Astrocyte of the spinal cord (primary cell): ENCODE results near the gene STAG1.
"Not testable (repeated sequence)": the region's sequence is repeated elsewhere in the genome, so short reads cannot be mapped to it uniquely, and the experiment has no call there.

Experiments used
- DNase-seq: peaks from one replicate; pipeline ENCODE4 v3.0.0; 2011; ENCODE audit warnings: low read depth, low spot score
- H3K4me3 ChIP-seq: 2 replicates; pipeline ENCODE4 v1.5.1; 2011; ENCODE audit warnings: low read depth, mild to moderate bottlenecking, low read length, moderate library complexity
- CTCF ChIP-seq: IDR thresholded peaks from 2 replicates; pipeline ENCODE4 v1.5.1; 2012; ENCODE audit warnings: low read depth, mild to moderate bottlenecking, low read length, inconsistent platforms
- in situ Hi-C: cut with HindIII; loops from 2 replicates; pipeline ENCODE4 v1.10.0; 2017; ENCODE audit warnings: low sequenced_read_pairs

Gene STAG1

GRCh38 chr3:136753326-136753939, 1.3 kb upstream of the STAG1 start:
- H3K4me3 ChIP-seq, result peak overlapping the region; percentile 62
- in situ Hi-C loops, result no loop called here
- no peak for TF ChIP-seq CTCF
- no peak for DNase-seq

GRCh38 chr3:136752422-136753325, 496 bp upstream of the STAG1 start:
- peak; percentile 36 for TF ChIP-seq CTCF
- DNase-seq, result peak; percentile 99
- H3K4me3 ChIP-seq, result peak overlapping the region; percentile 66
- in situ Hi-C loops, result no loop called here

- no peak for TF ChIP-seq CTCF
- in situ Hi-C loops, result no loop called here
- DNase-seq, result peak; percentile 82
- peak overlapping the region; percentile 66 for H3K4me3 ChIP-seq
Measured at GRCh38 chr3:136751316-136752171, 634 bp downstream of the STAG1 start.

- in situ Hi-C loops, result no loop called here
- peak overlapping the region; percentile 66 for H3K4me3 ChIP-seq
- no peak for TF ChIP-seq CTCF
- peak; percentile 69 for DNase-seq
Measured at GRCh38 chr3:136750897-136751315, 1.3 kb downstream of the STAG1 start.

- peak overlapping the region; percentile 66 for H3K4me3 ChIP-seq
- in situ Hi-C loops, result no loop called here
- no peak for TF ChIP-seq CTCF
- peak; percentile 35 for DNase-seq
Measured at GRCh38 chr3:136750209-136750896, 1.8 kb downstream of the STAG1 start.

GRCh38 chr3:136749602-136750001, 2.6 kb downstream of the STAG1 start:
- DNase-seq, in situ Hi-C loops, H3K4me3 ChIP-seq: not testable (repeated sequence)
